ENCODE results near the gene MRS2. TPM values are rescaled to one million over a fixed set of nuclear protein-coding genes. Genes with fewer than 3 reads are reported as not detected.

The MRS2 gene
- polyA plus RNA-seq, 1 donor from 2014 or later: 47.9 TPM

DNA sequence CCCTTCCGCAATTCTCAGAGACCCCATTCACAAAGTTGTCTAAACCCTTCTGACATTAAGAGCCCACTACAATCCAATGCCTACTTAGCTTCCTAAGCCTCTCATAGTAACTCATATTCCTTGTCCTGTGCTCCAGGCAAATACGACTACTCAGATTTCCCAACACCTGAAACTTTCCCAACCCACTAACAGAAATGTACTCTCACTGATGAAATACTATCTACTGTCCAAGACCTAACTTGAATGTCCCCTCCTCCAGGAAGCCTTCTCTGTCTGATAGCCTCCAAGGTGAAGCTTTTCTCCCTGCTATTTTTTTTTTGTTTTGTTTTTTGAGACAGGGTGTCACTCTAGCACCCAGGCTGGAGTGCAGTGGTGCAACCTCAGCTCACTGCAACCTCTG is 56.2 kb downstream of the MRS2 start:
- H3K9me3 ChIP-seq (ENCODE audit: low read length): no peaks in the 10 kb centered on the region
- no peaks in the 10 kb centered on the region for H3K79me2 ChIP-seq (replicated peaks; ENCODE audit: insufficient read depth, low read length)
- H3K4me3 ChIP-seq (ENCODE audit: low read length): no peak overlapping the region
- no peak overlapping the region for H3K27ac ChIP-seq (ENCODE audit: low read length)
- H2AFZ ChIP-seq (ENCODE audit: low read depth, low read length): no peak overlapping the region
- TF ChIP-seq POLR2AphosphoS5 (IDR thresholded peaks at IDR 0.05) (no peak), EZH2 (IDR thresholded peaks at IDR 0.05; ENCODE audit: borderline replicate concordance, insufficient read depth, low read length, poor library complexity, severe bottlenecking) (no peak), RAD21 (conservative IDR thresholded peaks at IDR 0.05) (no peak), EP300 (conservative IDR thresholded peaks at IDR 0.05; ENCODE audit: poor library complexity, severe bottlenecking) (no peak), TAF1 (IDR thresholded peaks at IDR 0.05; ENCODE audit: low read depth) (no peak), SMC3 (conservative IDR thresholded peaks at IDR 0.05; ENCODE audit: poor library complexity) (no peak), MXI1 (conservative IDR thresholded peaks at IDR 0.05; ENCODE audit: poor library complexity, severe bottlenecking) (no peak)
- TF ChIP-seq, protein P1, sequence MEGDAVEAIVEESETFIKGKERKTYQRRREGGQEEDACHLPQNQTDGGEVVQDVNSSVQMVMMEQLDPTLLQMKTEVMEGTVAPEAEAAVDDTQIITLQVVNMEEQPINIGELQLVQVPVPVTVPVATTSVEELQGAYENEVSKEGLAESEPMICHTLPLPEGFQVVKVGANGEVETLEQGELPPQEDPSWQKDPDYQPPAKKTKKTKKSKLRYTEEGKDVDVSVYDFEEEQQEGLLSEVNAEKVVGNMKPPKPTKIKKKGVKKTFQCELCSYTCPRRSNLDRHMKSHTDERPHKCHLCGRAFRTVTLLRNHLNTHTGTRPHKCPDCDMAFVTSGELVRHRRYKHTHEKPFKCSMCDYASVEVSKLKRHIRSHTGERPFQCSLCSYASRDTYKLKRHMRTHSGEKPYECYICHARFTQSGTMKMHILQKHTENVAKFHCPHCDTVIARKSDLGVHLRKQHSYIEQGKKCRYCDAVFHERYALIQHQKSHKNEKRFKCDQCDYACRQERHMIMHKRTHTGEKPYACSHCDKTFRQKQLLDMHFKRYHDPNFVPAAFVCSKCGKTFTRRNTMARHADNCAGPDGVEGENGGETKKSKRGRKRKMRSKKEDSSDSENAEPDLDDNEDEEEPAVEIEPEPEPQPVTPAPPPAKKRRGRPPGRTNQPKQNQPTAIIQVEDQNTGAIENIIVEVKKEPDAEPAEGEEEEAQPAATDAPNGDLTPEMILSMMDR (IDR thresholded peaks at IDR 0.05; ENCODE audit: poor library complexity, severe bottlenecking): no peak
- TF ChIP-seq, protein P2, sequence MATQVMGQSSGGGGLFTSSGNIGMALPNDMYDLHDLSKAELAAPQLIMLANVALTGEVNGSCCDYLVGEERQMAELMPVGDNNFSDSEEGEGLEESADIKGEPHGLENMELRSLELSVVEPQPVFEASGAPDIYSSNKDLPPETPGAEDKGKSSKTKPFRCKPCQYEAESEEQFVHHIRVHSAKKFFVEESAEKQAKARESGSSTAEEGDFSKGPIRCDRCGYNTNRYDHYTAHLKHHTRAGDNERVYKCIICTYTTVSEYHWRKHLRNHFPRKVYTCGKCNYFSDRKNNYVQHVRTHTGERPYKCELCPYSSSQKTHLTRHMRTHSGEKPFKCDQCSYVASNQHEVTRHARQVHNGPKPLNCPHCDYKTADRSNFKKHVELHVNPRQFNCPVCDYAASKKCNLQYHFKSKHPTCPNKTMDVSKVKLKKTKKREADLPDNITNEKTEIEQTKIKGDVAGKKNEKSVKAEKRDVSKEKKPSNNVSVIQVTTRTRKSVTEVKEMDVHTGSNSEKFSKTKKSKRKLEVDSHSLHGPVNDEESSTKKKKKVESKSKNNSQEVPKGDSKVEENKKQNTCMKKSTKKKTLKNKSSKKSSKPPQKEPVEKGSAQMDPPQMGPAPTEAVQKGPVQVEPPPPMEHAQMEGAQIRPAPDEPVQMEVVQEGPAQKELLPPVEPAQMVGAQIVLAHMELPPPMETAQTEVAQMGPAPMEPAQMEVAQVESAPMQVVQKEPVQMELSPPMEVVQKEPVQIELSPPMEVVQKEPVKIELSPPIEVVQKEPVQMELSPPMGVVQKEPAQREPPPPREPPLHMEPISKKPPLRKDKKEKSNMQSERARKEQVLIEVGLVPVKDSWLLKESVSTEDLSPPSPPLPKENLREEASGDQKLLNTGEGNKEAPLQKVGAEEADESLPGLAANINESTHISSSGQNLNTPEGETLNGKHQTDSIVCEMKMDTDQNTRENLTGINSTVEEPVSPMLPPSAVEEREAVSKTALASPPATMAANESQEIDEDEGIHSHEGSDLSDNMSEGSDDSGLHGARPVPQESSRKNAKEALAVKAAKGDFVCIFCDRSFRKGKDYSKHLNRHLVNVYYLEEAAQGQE (IDR thresholded peaks at IDR 0.05; ENCODE audit: borderline replicate concordance): no peak
- H4K20me1 ChIP-seq (ENCODE audit: insufficient read depth): no peaks in the 10 kb centered on the region
- no peaks in the 10 kb centered on the region for H3K27me3 ChIP-seq (ENCODE audit: insufficient read depth, low read depth, low read length)
- no peaks in the 10 kb centered on the region for H3F3A ChIP-seq (ENCODE audit: insufficient read depth, low read length, poor library complexity, severe bottlenecking)
- no peak overlapping the region for H3K9ac ChIP-seq (ENCODE audit: low read length)
- H3K36me3 ChIP-seq (ENCODE audit: insufficient read depth, low read length): no peaks in the 10 kb centered on the region
- H3K4me2 ChIP-seq (ENCODE audit: low read length): no peak overlapping the region
- H3K9me2 ChIP-seq (ENCODE audit: insufficient read depth, low read length): no peaks in the 10 kb centered on the region

DNA sequence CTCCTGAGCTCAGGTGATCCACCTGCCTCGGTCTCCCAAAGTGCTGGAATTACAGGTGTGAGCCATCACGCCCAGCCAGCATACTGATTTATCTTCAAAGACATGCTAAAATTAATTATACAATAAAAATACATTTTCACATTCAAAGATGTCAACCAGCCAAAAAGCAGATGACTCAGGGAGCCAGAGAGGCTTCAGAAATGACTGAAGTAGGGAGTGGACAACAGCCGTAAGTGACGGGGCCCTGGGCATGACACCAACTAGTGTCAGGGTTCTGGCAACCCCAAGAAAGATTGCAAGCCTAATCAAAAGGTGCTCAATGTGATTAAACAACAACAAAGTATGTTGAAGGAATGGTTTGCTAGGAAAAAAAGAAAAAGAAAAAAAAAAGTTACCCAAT is 58.2 kb downstream of the MRS2 start:
- H3K9me3 ChIP-seq (ENCODE audit: low read length): no peaks in the 10 kb centered on the region
- H3K4me3 ChIP-seq (ENCODE audit: low read length): no peak overlapping the region

More for the DNA sequence above, 58.2 kb downstream of the MRS2 start:
- no peak for TF ChIP-seq MXI1 (conservative IDR thresholded peaks at IDR 0.05; ENCODE audit: poor library complexity, severe bottlenecking)
- no peak for TF ChIP-seq EZH2 (IDR thresholded peaks at IDR 0.05; ENCODE audit: borderline replicate concordance, insufficient read depth, low read length, poor library complexity, severe bottlenecking)
- TF ChIP-seq RAD21 (conservative IDR thresholded peaks at IDR 0.05): no peak
- TF ChIP-seq SMC3 (conservative IDR thresholded peaks at IDR 0.05; ENCODE audit: poor library complexity): no peak
- no peaks in the 10 kb centered on the region for H3K27me3 ChIP-seq (ENCODE audit: insufficient read depth, low read depth, low read length)
- no peak overlapping the region for H3K4me2 ChIP-seq (ENCODE audit: low read length)
- H3K9ac ChIP-seq (ENCODE audit: low read length): no peak overlapping the region
- H3K27ac ChIP-seq (ENCODE audit: low read length): no peak overlapping the region
- H4K20me1 ChIP-seq (ENCODE audit: insufficient read depth): no peaks in the 10 kb centered on the region
- H3F3A ChIP-seq (ENCODE audit: insufficient read depth, low read length, poor library complexity, severe bottlenecking): no peaks in the 10 kb centered on the region
- no peaks in the 10 kb centered on the region for H3K79me2 ChIP-seq (replicated peaks; ENCODE audit: insufficient read depth, low read length)
- H2AFZ ChIP-seq (ENCODE audit: low read depth, low read length): no peak overlapping the region
- no peaks in the 10 kb centered on the region for H3K9me2 ChIP-seq (ENCODE audit: insufficient read depth, low read length)
- H3K36me3 ChIP-seq (ENCODE audit: insufficient read depth, low read length): no peaks in the 10 kb centered on the region
